ENCODE measurements around the gene GPLD1.

The GPLD1 gene, protein sequence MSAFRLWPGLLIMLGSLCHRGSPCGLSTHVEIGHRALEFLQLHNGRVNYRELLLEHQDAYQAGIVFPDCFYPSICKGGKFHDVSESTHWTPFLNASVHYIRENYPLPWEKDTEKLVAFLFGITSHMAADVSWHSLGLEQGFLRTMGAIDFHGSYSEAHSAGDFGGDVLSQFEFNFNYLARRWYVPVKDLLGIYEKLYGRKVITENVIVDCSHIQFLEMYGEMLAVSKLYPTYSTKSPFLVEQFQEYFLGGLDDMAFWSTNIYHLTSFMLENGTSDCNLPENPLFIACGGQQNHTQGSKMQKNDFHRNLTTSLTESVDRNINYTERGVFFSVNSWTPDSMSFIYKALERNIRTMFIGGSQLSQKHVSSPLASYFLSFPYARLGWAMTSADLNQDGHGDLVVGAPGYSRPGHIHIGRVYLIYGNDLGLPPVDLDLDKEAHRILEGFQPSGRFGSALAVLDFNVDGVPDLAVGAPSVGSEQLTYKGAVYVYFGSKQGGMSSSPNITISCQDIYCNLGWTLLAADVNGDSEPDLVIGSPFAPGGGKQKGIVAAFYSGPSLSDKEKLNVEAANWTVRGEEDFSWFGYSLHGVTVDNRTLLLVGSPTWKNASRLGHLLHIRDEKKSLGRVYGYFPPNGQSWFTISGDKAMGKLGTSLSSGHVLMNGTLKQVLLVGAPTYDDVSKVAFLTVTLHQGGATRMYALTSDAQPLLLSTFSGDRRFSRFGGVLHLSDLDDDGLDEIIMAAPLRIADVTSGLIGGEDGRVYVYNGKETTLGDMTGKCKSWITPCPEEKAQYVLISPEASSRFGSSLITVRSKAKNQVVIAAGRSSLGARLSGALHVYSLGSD

DNA sequence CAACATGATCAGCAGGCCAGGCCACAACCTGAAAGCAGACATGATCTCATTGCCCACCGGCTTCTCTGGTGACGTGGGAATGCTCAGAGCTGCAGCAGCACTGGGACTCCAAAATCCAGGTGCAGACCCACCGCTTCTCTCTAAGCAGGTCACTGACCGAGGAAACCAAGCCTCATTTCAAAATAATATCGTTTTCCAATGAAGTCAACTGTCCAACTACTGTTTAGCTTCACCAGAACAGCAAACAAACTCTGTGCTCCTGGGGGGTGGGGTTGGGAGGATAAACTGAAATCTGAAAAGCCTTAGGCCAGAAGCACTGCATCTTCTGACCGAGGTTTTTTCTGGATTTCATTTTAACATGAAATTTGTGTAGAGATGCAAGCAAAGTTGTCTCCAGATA, at the start of gene GPLD1:
GPLD1 (minus strand) TSS at position 109 of the 400 bp plus-strand sequence; CDS start at position 42, 67 bp downstream.
- Histone ChIP-seq H3K27ac (ENCODE audit: low read length) (no peak within 1 kb of the TSS), H3K79me2 (ENCODE audit: low read length) (no peaks in the 10 kb centered on the region), H2AFZ (ENCODE audit: low read length) (no peak within 1 kb of the TSS), H3K4me2 (ENCODE audit: low read depth, low read length) (no peak within 1 kb of the TSS), H3K9ac (ENCODE audit: low read length) (no peak within 1 kb of the TSS), H3K27me3 (replicated peaks; ENCODE audit: insufficient read depth, low read length) (no peaks in the 10 kb centered on the region), H3K4me3 (ENCODE audit: low read length) (no peak within 1 kb of the TSS), H3K36me3 (replicated peaks; ENCODE audit: insufficient read depth, low read length) (no peaks in the 10 kb centered on the region), H3K9me2 (replicated peaks; ENCODE audit: insufficient read depth, low read length) (no peaks in the 10 kb centered on the region), H4K20me1 (ENCODE audit: insufficient read depth, low read length) (no peaks in the 10 kb centered on the region), H3K9me3 (replicated peaks; ENCODE audit: insufficient read depth, low read length) (no peaks in the 10 kb centered on the region), H3F3A (ENCODE audit: insufficient read depth, low read length) (peaks cover 9% of the 10 kb centered on the region; the same call in 1 of the 2 replicates), H3K4me1 (ENCODE audit: low read length) (0 out of 2 replicates have a peak, but pooled peaks cover 5% of the 10 kb centered on the region)
- DNase-seq: no peak
- TF ChIP-seq EZH2phosphoT487 (IDR thresholded peaks at IDR 0.05; ENCODE audit: low read length) (no peak), EZH2 (optimal IDR thresholded peaks at IDR 0.05; ENCODE audit: low read depth, low read length) (no peak)
- TF ChIP-seq, protein P1, sequence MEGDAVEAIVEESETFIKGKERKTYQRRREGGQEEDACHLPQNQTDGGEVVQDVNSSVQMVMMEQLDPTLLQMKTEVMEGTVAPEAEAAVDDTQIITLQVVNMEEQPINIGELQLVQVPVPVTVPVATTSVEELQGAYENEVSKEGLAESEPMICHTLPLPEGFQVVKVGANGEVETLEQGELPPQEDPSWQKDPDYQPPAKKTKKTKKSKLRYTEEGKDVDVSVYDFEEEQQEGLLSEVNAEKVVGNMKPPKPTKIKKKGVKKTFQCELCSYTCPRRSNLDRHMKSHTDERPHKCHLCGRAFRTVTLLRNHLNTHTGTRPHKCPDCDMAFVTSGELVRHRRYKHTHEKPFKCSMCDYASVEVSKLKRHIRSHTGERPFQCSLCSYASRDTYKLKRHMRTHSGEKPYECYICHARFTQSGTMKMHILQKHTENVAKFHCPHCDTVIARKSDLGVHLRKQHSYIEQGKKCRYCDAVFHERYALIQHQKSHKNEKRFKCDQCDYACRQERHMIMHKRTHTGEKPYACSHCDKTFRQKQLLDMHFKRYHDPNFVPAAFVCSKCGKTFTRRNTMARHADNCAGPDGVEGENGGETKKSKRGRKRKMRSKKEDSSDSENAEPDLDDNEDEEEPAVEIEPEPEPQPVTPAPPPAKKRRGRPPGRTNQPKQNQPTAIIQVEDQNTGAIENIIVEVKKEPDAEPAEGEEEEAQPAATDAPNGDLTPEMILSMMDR (IDR thresholded peaks at IDR 0.05; ENCODE audit: low read length): no peak

DNA sequence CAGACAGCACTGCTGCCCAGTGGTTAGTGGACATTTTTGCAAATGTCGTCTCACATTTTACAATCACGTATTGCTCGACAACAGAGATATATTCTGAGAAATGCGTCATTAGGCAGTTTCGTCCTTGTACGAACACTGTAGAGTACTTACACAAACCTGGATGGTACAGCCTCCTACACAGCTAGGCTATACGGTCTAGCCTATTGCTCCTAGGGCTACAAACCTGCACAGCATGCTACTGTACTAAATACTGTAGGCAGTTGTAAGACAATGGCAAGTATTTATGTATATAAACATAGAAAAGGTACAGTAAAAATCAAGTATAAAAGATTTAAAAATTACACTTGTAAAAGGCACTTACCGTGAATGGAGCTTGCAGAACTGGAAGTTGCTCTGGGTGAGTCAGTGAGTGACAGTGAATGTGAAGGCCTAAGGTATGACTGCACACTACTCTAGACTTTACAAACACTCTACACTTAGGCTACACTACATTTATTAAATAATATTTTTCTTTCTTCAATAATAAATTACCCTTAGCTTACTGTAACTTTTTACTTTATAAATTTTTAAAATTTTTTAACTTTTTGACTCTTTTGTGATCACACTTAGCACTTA, 48.5 kb upstream of the GPLD1 start:
- TF ChIP-seq EZH2 (optimal IDR thresholded peaks at IDR 0.05; ENCODE audit: low read depth, low read length) (no peak), EZH2phosphoT487 (IDR thresholded peaks at IDR 0.05; ENCODE audit: low read length) (no peak)
- TF ChIP-seq, protein P1 (IDR thresholded peaks at IDR 0.05; ENCODE audit: low read length): no peak
- H3K27me3 ChIP-seq (replicated peaks; ENCODE audit: insufficient read depth, low read length): no peaks in the 10 kb centered on the region
- H3F3A ChIP-seq (ENCODE audit: insufficient read depth, low read length): no peaks in the 10 kb centered on the region
- no peaks in the 10 kb centered on the region for H3K9me3 ChIP-seq (replicated peaks; ENCODE audit: insufficient read depth, low read length)
- H2AFZ ChIP-seq (ENCODE audit: low read length): no peak overlapping the region
- no peak overlapping the region for H3K4me3 ChIP-seq (ENCODE audit: low read length)
- no peaks in the 10 kb centered on the region for H3K9me2 ChIP-seq (replicated peaks; ENCODE audit: insufficient read depth, low read length)
- DNase-seq: no peak
- H3K79me2 ChIP-seq (ENCODE audit: low read length): no peaks in the 10 kb centered on the region
- no peak overlapping the region for H3K4me2 ChIP-seq (ENCODE audit: low read depth, low read length)
- H3K4me1 ChIP-seq (ENCODE audit: low read length): no peaks in the 10 kb centered on the region
- H3K36me3 ChIP-seq (replicated peaks; ENCODE audit: insufficient read depth, low read length): no peaks in the 10 kb centered on the region
- H3K27ac ChIP-seq (ENCODE audit: low read length): no peak overlapping the region
- no peak overlapping the region for H3K9ac ChIP-seq (ENCODE audit: low read length)
- no peaks in the 10 kb centered on the region for H4K20me1 ChIP-seq (ENCODE audit: insufficient read depth, low read length)

DNA sequence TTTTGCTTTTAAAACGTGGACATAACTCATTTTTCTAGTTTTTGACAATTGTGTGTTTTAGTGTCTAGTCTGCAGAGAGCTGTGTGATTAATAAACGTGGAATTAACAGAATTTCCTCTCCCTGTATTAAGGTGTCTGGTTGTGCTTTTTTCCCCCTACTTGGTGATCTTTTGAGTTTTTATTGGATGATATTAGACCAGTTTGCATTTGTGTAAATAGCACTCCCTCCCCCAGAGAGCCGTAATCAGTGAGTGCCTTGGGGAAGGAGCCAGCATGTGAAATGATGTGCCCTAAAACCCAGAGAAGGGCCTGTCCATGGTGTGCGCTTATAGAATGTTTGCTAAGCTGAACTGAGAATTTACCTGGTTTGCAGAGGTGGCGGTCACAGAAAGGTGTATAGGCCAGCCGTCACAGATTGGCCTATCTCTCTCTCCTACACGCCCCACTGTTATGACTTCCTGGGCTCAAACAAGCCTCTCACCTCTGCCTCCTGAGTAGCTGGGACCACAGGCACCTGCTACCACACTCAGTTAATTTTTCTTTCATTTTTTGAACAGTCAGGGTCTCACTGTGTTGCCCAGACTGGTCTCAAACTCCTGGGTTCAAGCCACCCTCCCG, 47.8 kb upstream of the GPLD1 start:
- Histone ChIP-seq H3K9me3 (replicated peaks; ENCODE audit: insufficient read depth, low read length) (no peaks in the 10 kb centered on the region), H3K4me3 (ENCODE audit: low read length) (no peak overlapping the region), H3K36me3 (replicated peaks; ENCODE audit: insufficient read depth, low read length) (0 out of 2 replicates have a peak, but pooled peaks cover 2% of the 10 kb centered on the region), H2AFZ (ENCODE audit: low read length) (no peak overlapping the region), H4K20me1 (ENCODE audit: insufficient read depth, low read length) (no peaks in the 10 kb centered on the region), H3F3A (ENCODE audit: insufficient read depth, low read length) (no peaks in the 10 kb centered on the region), H3K27me3 (replicated peaks; ENCODE audit: insufficient read depth, low read length) (no peaks in the 10 kb centered on the region), H3K9me2 (replicated peaks; ENCODE audit: insufficient read depth, low read length) (no peaks in the 10 kb centered on the region), H3K79me2 (ENCODE audit: low read length) (no peaks in the 10 kb centered on the region), H3K4me1 (ENCODE audit: low read length) (no peaks in the 10 kb centered on the region), H3K27ac (ENCODE audit: low read length) (no peak overlapping the region), H3K9ac (ENCODE audit: low read length) (no peak overlapping the region), H3K4me2 (ENCODE audit: low read depth, low read length) (no peak overlapping the region)
- TF ChIP-seq EZH2 (optimal IDR thresholded peaks at IDR 0.05; ENCODE audit: low read depth, low read length) (no peak), EZH2phosphoT487 (IDR thresholded peaks at IDR 0.05; ENCODE audit: low read length) (no peak)
- TF ChIP-seq, protein P1 (IDR thresholded peaks at IDR 0.05; ENCODE audit: low read length): no peak
- DNase-seq: no peak

All from MM.1S (cell line).